CD14-positive monocyte (primary cell): ENCODE measurements around the gene SGK1. TPM values are rescaled to one million over a fixed set of nuclear protein-coding genes. Genes with fewer than 3 reads are reported as not detected.

Experiments
- DNase-seq, 3 donors: peaks; one replicate each; pipeline ENCODE4 v3.0.0-alpha.2; 2011 to 2022
- H2AFZ ChIP-seq: 2 replicates; pipeline ENCODE4 v1.6.0; 2012; ENCODE audit warnings: mild to moderate bottlenecking, low read depth, low read length, inconsistent platforms; ENCODE audit not compliant: insufficient read depth, poor library complexity, severe bottlenecking
- H3K27ac ChIP-seq, 2 donors: 1 replicate in 1 of 2; 2 replicates in 1 of 2; pipeline ENCODE4 v1.5.1; 2012 to 2013; ENCODE audit warnings: low read length in 2 of 2, control low read depth in 1 of 2, inconsistent platforms in 1 of 2, low read depth in 1 of 2, mild to moderate bottlenecking in 1 of 2
- H3K27me3 ChIP-seq, 2 donors: one replicate each; pipeline versions ENCODE4 v1.6.0 to v1.6.1; 2011 to 2013; ENCODE audit warnings: low read length in 2 of 2; ENCODE audit not compliant: control insufficient read depth in 2 of 2, insufficient read depth in 2 of 2
- H3K36me3 ChIP-seq, 2 donors: replicated peaks in 1 of 2; 1 replicate in 1 of 2; 2 replicates in 1 of 2; pipeline versions ENCODE4 v1.5.1 to v1.6.1; 2012 to 2013; ENCODE audit warnings: low read length in 2 of 2, control low read depth in 1 of 2, inconsistent platforms in 1 of 2, mild to moderate bottlenecking in 1 of 2; ENCODE audit not compliant: insufficient read depth in 2 of 2, control insufficient read depth in 1 of 2
- H3K4me1 ChIP-seq, 2 donors: 1 replicate in 1 of 2; 2 replicates in 1 of 2; pipeline versions ENCODE4 v1.5.1 to v1.6.1; 2012 to 2013; ENCODE audit warnings: low read length in 2 of 2, control low read depth in 1 of 2, inconsistent platforms in 1 of 2, mild to moderate bottlenecking in 1 of 2, moderate library complexity in 1 of 2; ENCODE audit not compliant: insufficient read depth in 2 of 2, control insufficient read depth in 1 of 2
- H3K4me2 ChIP-seq: replicated peaks from 2 replicates; pipeline ENCODE3; 2012; ENCODE audit warnings: low read length, moderate library complexity, mild to moderate bottlenecking; ENCODE audit not compliant: poor library complexity, severe bottlenecking; ENCODE audit errors: extremely low read depth
- H3K4me3 ChIP-seq, 3 experiments: fragments of 200-600 bp in 1 of 3; sonication (generic) in 1 of 3; replicated peaks in 1 of 3; 1 replicate in 2 of 3; 2 replicates in 1 of 3; pipeline ENCODE4 v1.5.1; 2011 to 2013; ENCODE audit warnings: low read length in 3 of 3, mild to moderate bottlenecking in 3 of 3, control low read depth in 2 of 3, low read depth in 2 of 3, inconsistent platforms in 1 of 3, moderate library complexity in 1 of 3
- H3K79me2 ChIP-seq: 2 replicates; pipeline ENCODE4 v1.6.0; 2012; ENCODE audit warnings: mild to moderate bottlenecking, control low read depth, inconsistent platforms, low read length, moderate library complexity; ENCODE audit not compliant: insufficient read depth
- H3K9ac ChIP-seq: 2 replicates; pipeline ENCODE4 v1.6.0; 2017; ENCODE audit warnings: low read length, mild to moderate bottlenecking; ENCODE audit not compliant: insufficient read depth, poor library complexity, severe bottlenecking
- H3K9me3 ChIP-seq, 2 donors: replicated peaks in 1 of 2; 1 replicate in 1 of 2; 2 replicates in 1 of 2; pipeline versions ENCODE4 v1.5.1 to v1.6.1; 2012 to 2013; ENCODE audit warnings: low read length in 2 of 2, control low read depth in 1 of 2; ENCODE audit not compliant: control insufficient read depth in 1 of 2, insufficient read depth in 1 of 2
- H4K20me1 ChIP-seq: 2 replicates; pipeline ENCODE4 v1.6.0; 2012; ENCODE audit warnings: mild to moderate bottlenecking, low read length, control low read depth, moderate library complexity; ENCODE audit not compliant: insufficient read depth
- H3K27ac Mint-ChIP-seq, 7 donors: one replicate each; pipeline ENCODE4 v1.8.0; 2020; ENCODE audit warnings: mild to moderate bottlenecking in 7 of 7, mixed read lengths in 7 of 7, moderate library complexity in 6 of 7, inconsistent platforms in 2 of 7
- H3K27me3 Mint-ChIP-seq, 3 donors: one replicate each; pipeline ENCODE4 v1.8.0; 2021 to 2022; ENCODE audit warnings: low read depth in 3 of 3, mild to moderate bottlenecking in 3 of 3, mixed read lengths in 3 of 3, moderate library complexity in 3 of 3, inconsistent platforms in 1 of 3
- H3K36me3 Mint-ChIP-seq, 2 donors: one replicate each; pipeline ENCODE4 v1.8.0; 2020; ENCODE audit warnings: mixed read lengths in 2 of 2, inconsistent platforms in 1 of 2, mild to moderate bottlenecking in 1 of 2
- H3K4me1 Mint-ChIP-seq: one replicate; pipeline ENCODE4 v1.8.0; 2020; ENCODE audit warnings: mild to moderate bottlenecking, mixed read lengths
- H3K4me3 Mint-ChIP-seq, 2 donors: one replicate each; pipeline ENCODE4 v1.8.0; 2020; ENCODE audit warnings: mild to moderate bottlenecking in 2 of 2, mixed read lengths in 2 of 2, moderate library complexity in 1 of 2
- H3K9me3 Mint-ChIP-seq, 7 donors: one replicate each; pipeline ENCODE4 v1.8.0; 2020 to 2022; ENCODE audit warnings: mixed read lengths in 7 of 7, mild to moderate bottlenecking in 6 of 7, moderate library complexity in 6 of 7, inconsistent platforms in 2 of 7
- WGBS: methylation state at CpG from one replicate; pipeline ENCODE4 v1.1.5; 2013; ENCODE audit warnings: missing lambda C conversion rate; ENCODE audit not compliant: insufficient coverage; 5-methylcytosine and 5-hydroxymethylcytosine counted together
- intact Hi-C, 2 donors: fragments of 100-400 bp; cut with micrococcal nuclease; formaldehyde crosslinking; loops; one replicate each; pipeline versions ENCODE4 v1.15.0 to v1.15.1; 2023
- polyA plus RNA-seq, 3 donors: library from polyadenylated mRNA; depleted of rRNA in 1 of 3; unstranded in 2 of 3; stranded (reverse) in 1 of 3; fragments of 300-500 nt in 2 of 3; fragments of >200 nt in 1 of 3; fragmentation: Illumina TruSeq in 2 of 3; gene quantifications; 1 replicate in 2 of 3; 2 replicates in 1 of 3; pipeline ENCODE4 v1.2.3, GENCODE V29; 2012 to 2021
- TF ChIP-seq, protein P1 (sequence below): fragments of 200-600 bp; IDR thresholded peaks from one replicate; pipeline ENCODE4 v1.8.0; 2022; ENCODE audit warnings: antibody characterized with exemption, mild to moderate bottlenecking

Gene SGK1
- polyA plus RNA-seq, 3 donors, result 373 to 419 (median 407) TPM

DNA sequence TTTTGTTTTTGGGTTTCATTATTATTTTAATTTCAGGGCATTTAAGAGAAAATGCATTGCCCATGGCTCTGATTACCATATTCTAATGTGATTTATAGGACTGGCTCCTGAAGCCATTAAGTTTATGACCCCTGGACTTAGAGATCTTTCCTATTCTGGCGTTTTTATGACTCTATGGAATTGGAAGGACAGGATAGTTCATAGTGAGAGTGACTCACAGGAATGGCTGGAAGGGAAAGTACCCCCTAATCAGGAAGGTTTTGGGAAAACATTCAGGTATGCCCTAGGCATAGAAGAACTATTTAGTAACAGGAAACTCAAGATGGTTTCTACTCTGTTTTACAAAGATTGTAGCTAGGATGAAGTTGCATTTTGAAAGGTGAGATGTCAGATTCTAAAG, 156.9 kb downstream of the SGK1 start:
- no peaks in the 10 kb centered on the region for H3K36me3 Mint-ChIP-seq
- no peaks in the 10 kb centered on the region for H3K9me3 ChIP-seq
- intact Hi-C loops, result no loop called here
- no peak for DNase-seq
- no peak overlapping the region for H3K27ac ChIP-seq
- no peak overlapping the region for H3K9ac ChIP-seq
- no peak overlapping the region for H3K27ac Mint-ChIP-seq
- peaks cover 0 to 2% (median 0%) of the 10 kb centered on the region in 7 donors for H3K9me3 Mint-ChIP-seq
- no peak overlapping the region for H3K4me3 ChIP-seq
- H3K4me1 Mint-ChIP-seq, result peaks cover 2% of the 10 kb centered on the region
- no peaks in the 10 kb centered on the region for H3K36me3 ChIP-seq
- H4K20me1 ChIP-seq, result no peaks in the 10 kb centered on the region
- no peaks in the 10 kb centered on the region for H3K27me3 ChIP-seq
- no peak overlapping the region for H3K4me3 Mint-ChIP-seq
- peaks cover 4 to 5% (median 5%) of the 10 kb centered on the region in 3 donors for H3K27me3 Mint-ChIP-seq
- TF ChIP-seq, protein P1, sequence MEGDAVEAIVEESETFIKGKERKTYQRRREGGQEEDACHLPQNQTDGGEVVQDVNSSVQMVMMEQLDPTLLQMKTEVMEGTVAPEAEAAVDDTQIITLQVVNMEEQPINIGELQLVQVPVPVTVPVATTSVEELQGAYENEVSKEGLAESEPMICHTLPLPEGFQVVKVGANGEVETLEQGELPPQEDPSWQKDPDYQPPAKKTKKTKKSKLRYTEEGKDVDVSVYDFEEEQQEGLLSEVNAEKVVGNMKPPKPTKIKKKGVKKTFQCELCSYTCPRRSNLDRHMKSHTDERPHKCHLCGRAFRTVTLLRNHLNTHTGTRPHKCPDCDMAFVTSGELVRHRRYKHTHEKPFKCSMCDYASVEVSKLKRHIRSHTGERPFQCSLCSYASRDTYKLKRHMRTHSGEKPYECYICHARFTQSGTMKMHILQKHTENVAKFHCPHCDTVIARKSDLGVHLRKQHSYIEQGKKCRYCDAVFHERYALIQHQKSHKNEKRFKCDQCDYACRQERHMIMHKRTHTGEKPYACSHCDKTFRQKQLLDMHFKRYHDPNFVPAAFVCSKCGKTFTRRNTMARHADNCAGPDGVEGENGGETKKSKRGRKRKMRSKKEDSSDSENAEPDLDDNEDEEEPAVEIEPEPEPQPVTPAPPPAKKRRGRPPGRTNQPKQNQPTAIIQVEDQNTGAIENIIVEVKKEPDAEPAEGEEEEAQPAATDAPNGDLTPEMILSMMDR, result no peak
- no peaks in the 10 kb centered on the region for H3K79me2 ChIP-seq
- no peaks in the 10 kb centered on the region for H3K4me1 ChIP-seq
- no peak overlapping the region for H2AFZ ChIP-seq
- no peak overlapping the region for H3K4me2 ChIP-seq
- no CpG with 5 or more reads among the region's 1 CpG for WGBS

DNA sequence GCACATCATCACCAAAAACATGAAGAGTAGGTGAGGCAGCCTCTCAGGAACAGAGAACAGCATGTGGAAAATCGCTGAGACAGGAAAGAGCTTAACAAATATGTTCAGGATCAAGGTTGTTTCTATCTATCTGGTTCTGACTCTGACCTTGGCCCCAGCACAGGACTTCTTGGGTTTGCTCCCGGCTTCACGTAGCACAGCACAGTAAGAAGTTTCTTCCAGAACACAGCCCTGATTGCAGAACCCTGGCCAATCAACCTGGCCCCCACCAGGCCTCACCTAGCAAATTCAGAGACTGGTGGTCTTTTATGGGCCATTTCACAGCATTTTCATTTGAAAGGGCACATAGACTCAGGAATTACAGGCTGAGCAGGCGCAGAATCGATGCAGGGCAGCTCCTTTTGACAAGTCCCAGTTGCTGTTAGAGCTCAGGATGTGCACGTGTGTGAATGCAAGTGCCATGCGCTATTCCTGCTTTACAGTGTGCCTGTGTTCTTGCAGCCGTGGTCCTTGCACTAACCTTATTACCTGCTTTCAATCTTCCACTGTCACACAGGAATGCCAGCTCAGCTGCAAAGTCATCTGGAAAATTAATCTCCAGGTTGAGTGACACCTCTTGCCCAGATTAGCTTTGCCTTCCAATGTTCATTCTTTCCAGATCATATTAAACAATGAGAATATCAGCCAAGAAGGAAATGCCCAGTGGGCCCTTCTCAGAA, 165.0 kb downstream of the SGK1 start:
- H3K27me3 ChIP-seq, result no peaks in the 10 kb centered on the region
- WGBS, result 89% methylated on average over 8 of the region's 8 CpGs
- intact Hi-C loops, result loop anchor here in 1 of 2 donors (10.0 kb wide), 1 partner anchor 792 kb away; no protein-coding TSS in a partner anchor
- Mint-ChIP-seq H3K36me3 (no peaks in the 10 kb centered on the region), H3K4me3 (no peak overlapping the region), H3K9me3 (no peaks in the 10 kb centered on the region), H3K27me3 (peaks cover 0 to 1% (median under 1%) of the 10 kb centered on the region in 3 donors), H3K27ac (no peak overlapping the region), H3K4me1 (no peaks in the 10 kb centered on the region)
- no peaks in the 10 kb centered on the region for H3K79me2 ChIP-seq
- H3K9me3 ChIP-seq, result no peaks in the 10 kb centered on the region
- H3K9ac ChIP-seq, result no peak overlapping the region
- H3K27ac ChIP-seq, result no peak overlapping the region
- H3K4me1 ChIP-seq, result no peaks in the 10 kb centered on the region
- H3K4me2 ChIP-seq, result no peak overlapping the region
- no peak for DNase-seq
- no peaks in the 10 kb centered on the region for H3K36me3 ChIP-seq
- no peaks in the 10 kb centered on the region for H4K20me1 ChIP-seq
- H3K4me3 ChIP-seq, result no peak overlapping the region
- H2AFZ ChIP-seq, result no peak overlapping the region
- TF ChIP-seq, protein P1, result no peak
